ENCODE results near the gene MYH6. TPM values are rescaled to one million over a fixed set of nuclear protein-coding genes. Genes with fewer than 3 reads are reported as not detected.

MYH6 gene
- total and polyA plus RNA-seq, 2 of the 13 experiments (the other 11 are each of a cell fraction or from before 2014, with no cell fraction given): 0.01 TPM; not detected in 1

- ChIA-PET POLR2A (no interaction called here), CTCF (ENCODE audit: low intra/inter-chr PET ratio, low total read pairs) (interaction anchor here (1.6 kb wide), 1 partner anchor 22 kb away, joined by 4 read pairs; no protein-coding TSS in a partner anchor)
- no peak for DNase-seq (ENCODE audit: low spot score)
- H3K9me3 ChIP-seq (ENCODE audit: low read length): no peaks in the 10 kb centered on the region
- FAIRE-seq: no peak
- H3K27me3 ChIP-seq (ENCODE audit: control insufficient read depth in 1 of 2, insufficient read depth in 2 of 2, low read length in 2 of 2): peaks cover 44 to 93% of the 10 kb centered on the region in 2 experiments
- no TSS peak for BruUV-seq (replicated peaks)
- no peak overlapping the region for H2AFZ ChIP-seq (ENCODE audit: low read length)
- ATAC-seq: peak; percentile 58
- 0 out of 2 replicates have a peak, but pooled peaks have one; percentile 2 for TF ChIP-seq ZNF556 (CRISPR knock-in tag; IDR thresholded peaks at IDR 0.05; ENCODE audit: borderline replicate concordance)
- TF ChIP-seq HOXA7 (CRISPR knock-in tag; IDR thresholded peaks at IDR 0.05): 0 out of 2 replicates have a peak, but pooled peaks have one; percentile 54
- TF ChIP-seq CC2D1A (CRISPR knock-in tag; IDR thresholded peaks at IDR 0.05): 0 out of 2 replicates have a peak, but pooled peaks have one; percentile 29
- no peak for TF ChIP-seq USF2 (IDR thresholded peaks at IDR 0.05; ENCODE audit: low read depth, low read length)
- TF ChIP-seq USF2 (CRISPR knock-in tag; IDR thresholded peaks at IDR 0.05; ENCODE audit: borderline replicate concordance): no peak
- no peak for TF ChIP-seq SAP130 (CRISPR knock-in tag; IDR thresholded peaks at IDR 0.05; ENCODE audit: low read depth)
- no peak for TF ChIP-seq ZFP36 (IDR thresholded peaks at IDR 0.05; ENCODE audit: borderline replicate concordance, low read depth, low read length, partially characterized antibody)
- TF ChIP-seq TERF1 (CRISPR knock-in tag; IDR thresholded peaks at IDR 0.05): no peak
- TF ChIP-seq SYNCRIP (IDR thresholded peaks at IDR 0.05; ENCODE audit: insufficient read depth, low read depth, low read length): no peak
- H4K20me1 ChIP-seq (ENCODE audit: insufficient read depth, low read length): no peaks in the 10 kb centered on the region
- WGBS (ENCODE audit: low lambda C conversion rate): 29% methylated on average over 3 of the region's 3 CpGs
- intact Hi-C loops (cut with micrococcal nuclease; ENCODE audit: unreplicated experiment) (no loop called here), in situ Hi-C loops (cut with HindIII; ENCODE audit: extremely low pct_ligation_motif_present, low pct_unique_long_range_greater_than_20kb) (no loop called here)
- no peaks in the 10 kb centered on the region for H3K36me3 ChIP-seq (replicated peaks in 1 of 2; ENCODE audit: control insufficient read depth in 1 of 2, insufficient read depth in 2 of 2, low read length in 2 of 2)
- no peaks in the 10 kb centered on the region for H3K79me2 ChIP-seq (ENCODE audit: insufficient read depth, low read length)
- H3K9ac ChIP-seq (ENCODE audit: insufficient read depth, low read depth, low read length): no peak overlapping the region
- H3K4me3 ChIP-seq (replicated peaks in 1 of 3; ENCODE audit: insufficient read depth in 1 of 3, low read depth in 2 of 3, low read length in 3 of 3): no peak overlapping the region
- no peak overlapping the region for H3K27ac ChIP-seq (ENCODE audit: extremely low read length, insufficient read depth, low read length)
- H3K4me1 ChIP-seq (ENCODE audit: insufficient read depth, low read length): peaks cover 30% of the 10 kb centered on the region
- H3K4me2 ChIP-seq (ENCODE audit: low read depth, low read length): no peak overlapping the region
Observed at GRCh38 chr14:23358042-23358441, 50.0 kb downstream of the MYH6 start.
